ENCODE measurements around the gene CCDC106.

The CCDC106 gene

DNA sequence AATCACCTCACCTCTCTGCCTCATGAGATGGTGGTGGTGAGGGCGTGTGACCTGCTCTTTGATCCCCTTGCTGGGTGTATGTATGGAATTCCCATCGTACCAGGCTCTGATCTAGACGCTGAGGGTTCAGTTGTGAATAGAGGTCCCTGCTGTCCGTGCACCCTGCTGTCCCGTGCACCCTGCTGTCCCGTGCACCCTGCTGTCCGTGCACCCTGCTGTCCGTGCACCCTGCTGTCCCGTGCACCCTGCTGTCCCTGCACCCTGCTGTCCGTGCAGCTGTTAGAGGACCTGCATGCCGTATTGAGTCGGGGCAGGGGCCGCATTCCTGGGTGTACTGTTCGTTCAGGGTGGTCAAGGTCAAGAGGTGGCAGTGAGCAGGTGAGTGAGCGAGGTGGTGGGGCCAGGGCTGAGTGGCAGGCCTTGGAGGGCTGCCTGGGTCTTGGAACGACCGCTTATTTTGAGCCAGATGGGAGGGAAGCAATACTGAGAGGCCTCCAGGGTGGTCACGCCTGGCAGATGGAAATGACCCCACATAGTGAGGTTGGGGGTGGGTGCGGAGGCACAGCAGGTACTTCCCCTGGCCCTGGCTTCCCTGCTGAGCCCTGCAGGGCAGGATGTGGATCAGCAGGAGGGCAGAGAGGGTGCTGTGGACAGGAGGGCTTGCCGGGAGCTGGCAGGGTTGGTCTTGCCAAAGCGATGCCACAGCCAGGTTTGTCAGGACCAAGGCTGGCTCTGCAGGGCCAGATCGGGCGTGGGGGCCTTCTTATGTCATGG lies 22.5 kb downstream of the CCDC106 start:
- DNase-seq, result no peak

DNA sequence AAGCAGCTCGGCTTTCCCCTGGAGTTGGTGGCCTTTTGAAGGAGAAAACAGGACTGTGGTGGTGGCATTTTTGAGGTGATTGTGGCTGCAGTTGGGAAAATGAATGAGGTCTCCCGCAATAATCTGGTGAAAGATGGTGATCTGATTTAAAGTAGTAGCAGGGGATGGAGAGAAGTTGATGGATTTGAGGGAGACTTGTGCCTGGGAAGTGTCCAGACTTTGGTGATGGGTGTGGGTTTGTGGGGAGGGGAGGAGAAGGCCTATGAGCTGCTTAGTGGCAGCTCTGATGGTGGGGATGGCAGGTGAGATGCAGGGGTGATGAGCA lies 23.0 kb downstream of the CCDC106 start:
- no peak for DNase-seq

DNA sequence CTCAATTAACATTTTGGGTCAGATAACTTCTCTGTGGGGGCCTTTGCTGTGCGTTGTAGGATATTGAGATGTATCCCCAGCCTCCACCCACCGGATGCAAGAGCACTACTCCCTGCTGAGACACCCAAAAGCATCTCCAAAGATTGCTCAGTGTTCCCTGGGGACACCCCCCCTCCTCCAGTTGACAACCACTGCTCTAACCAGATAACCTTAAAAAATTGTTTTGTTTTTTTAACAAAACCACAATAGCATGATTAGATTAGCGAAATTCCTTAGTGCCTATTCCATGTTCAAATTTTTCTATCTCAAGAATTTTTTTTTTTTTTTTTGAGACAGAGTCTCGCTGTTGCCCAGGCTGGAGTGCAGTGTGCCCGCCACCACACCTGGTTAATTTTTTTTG lies 24.4 kb downstream of the CCDC106 start:
- DNase-seq, result no peak

DNA sequence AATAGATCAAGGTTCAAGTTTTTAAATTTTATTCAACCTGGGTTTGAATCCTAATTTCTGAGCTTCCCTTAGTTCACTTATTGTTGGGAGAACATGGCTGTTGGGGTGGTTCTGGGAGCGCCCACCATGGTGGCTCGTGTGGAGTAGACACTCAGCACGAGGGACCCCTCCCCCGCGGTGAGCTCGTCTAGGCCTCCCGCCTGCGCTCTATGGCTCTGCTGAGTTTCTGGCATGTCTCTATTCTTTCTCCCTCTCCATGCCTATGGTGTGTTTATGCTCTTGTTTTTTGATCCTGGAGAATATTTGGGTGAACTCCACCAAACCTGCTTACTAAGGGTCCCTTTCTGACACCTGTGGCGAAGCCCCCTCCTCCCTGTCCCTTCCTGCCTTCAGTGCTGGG lies 25.5 kb downstream of the CCDC106 start:
- DNase-seq, result no peak

DNA sequence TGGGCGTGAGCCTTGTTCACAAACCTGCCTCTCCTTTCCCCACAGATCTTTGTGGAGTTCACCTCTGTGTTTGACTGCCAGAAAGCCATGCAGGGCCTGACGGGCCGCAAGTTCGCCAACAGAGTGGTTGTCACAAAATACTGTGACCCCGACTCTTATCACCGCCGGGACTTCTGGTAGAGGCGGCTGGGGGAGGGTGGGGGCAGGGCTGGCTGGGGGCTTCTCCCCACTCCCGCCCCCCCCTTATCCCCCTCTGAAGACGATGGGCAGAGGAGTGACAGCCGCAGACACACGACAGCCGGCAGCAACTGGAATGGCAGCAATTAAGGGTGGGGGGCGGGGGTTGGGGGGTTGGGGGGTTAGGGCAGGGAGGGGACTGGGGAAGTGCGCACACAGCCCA lies 25.9 kb downstream of the CCDC106 start:
- DNase-seq, result no peak

DNA sequence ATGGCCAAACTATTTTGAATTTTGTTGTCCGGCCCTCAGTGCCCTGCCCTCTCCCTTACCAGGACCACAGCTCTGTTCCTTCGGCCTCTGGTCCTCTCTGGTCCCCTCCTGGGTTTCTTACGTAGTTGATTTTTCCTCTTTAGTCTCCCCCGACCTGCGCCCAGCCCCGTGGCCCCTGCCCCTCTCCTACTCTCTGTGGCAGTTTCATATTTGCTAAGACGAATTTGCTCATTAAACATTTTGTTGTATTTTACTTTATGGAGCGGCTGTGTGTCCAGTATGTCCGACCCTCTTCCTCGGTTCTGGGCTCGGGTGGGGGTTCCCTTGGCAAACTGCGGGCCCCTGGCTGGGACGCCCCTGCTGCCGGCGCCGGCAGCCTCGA lies 26.4 kb downstream of the CCDC106 start:
- DNase-seq, result no peak

DNA sequence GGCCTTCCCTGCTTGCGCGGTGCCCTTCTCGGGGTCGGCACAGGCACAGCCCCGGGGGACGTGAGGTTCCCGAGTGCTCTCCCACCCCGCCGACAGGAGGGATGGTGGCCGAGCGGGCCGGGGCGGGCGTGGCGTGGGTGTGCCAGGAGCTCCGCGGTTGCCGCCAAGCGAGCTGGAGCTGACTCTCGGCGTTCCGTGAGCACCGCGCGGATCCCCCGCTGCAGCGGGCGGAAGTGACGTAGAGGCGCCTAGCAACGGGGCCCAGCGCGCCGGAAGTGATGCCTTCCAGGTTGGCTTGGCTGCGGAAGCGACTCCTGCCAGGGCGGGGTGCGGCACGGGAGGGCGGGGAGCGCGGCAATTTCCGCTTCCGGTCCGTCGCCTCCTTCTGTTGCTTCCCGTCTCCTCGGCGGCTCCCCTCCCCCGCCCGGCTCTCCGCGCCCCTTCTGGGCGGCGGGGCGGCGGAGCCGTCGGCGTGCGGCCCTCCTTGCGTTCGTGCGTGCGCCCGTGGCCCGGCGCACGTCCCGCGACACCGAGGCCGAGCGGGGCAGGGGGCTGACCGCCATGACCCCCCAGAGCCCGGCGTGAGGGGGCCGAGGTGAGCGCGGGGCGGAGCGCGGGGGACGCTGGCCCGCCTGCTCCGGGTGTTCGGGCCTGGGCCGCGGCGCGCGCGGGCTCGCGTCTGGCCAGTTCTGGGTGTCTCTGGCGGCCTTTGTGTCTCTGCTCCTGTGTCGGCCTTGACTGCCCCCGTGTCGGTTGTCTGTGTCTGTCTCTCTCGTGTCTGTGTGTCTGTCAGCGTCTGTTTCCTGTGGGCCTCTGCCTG lies 27.0 kb downstream of the CCDC106 start, which contains the start of gene EPN1:
TSS of gene EPN1 (plus strand) at position 386 of the 820 bp plus-strand sequence. CDS start 3,402 bp downstream, outside the sequence.
- peak; percentile 98 for DNase-seq

DNA sequence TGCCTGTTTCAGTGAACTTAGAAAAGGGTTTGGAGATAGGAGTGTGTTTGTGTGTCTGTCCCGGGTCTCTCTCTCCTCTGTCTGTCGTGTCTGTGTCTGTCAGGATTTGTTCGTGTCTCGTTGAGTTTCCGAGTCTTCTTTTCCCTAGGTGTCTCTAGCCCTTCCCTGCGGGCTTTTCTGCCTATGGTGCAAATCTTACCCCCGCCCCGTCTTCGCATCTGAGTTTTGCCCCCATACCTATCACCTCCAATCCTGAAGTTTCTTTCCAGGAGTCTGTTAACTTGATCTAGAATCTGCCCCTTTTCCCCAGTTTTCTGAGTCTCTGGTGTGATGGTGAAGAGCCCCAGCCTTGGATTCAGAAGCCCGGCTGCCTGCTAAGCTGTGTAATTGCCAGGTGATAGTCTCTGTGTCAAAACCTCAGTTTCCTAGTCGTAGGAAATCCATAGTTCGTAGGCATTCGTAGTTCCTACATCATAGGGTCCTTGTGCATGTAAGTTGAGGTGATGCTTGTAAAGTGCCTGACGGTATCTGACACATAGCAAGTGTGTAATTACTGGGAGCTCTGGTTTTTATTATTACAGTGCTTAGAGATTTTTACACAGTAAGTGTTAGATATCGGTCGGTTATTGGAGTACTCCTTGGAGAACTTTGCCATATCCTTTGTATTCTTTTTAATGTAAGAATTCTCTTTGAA lies 27.8 kb downstream of the CCDC106 start:
- no peak for DNase-seq

DNA sequence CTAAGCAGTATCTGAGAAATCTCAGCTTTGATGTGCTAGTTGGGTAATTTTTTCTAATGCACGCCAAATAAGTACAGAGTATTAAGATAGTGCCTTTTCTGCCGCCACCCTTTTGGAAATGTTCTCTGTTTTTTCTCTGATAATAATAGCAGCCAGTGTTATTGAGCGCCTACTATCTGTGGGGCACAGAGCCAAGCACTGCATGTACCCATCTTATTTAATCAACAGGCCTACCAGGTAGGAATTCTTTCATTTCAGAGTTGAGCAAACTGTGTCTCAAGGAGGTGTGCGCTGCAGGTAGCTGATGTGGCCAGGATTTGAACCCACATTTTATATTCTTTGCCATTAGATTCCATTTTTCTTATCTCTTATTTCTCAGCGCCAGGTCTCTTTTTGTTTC lies 28.4 kb downstream of the CCDC106 start:
- DNase-seq, result no peak

DNA sequence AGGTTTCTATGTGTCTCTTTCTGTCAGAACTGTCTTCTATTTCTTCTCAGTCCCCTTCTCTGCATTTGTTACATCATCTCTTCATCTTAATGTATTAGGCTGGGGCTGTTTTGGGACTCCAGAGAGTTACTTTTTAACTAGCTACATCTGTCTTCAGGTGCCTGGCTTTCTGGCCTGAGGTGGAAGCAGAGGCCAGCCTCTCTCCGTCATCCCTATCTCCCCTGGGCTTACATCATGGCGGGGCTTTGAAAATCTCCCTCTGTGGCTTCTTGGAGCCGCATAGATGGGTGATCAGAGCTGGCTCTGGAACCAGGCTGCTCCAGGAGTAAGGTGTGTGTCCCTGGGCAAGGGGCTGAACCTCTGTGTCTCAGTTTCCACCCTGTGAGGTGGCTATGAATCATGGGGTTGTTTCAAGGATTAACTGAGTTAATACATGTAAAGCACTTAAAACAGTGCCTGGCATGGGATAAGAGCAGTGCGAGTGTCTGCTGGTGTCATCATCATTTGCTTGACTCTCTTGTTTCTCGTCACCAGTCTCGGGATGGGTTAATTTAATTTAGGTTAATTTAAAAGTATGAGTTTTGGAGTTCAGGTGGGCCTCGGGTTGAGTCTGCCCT lies 29.0 kb downstream of the CCDC106 start:
- DNase-seq, result peak; percentile 23

DNA sequence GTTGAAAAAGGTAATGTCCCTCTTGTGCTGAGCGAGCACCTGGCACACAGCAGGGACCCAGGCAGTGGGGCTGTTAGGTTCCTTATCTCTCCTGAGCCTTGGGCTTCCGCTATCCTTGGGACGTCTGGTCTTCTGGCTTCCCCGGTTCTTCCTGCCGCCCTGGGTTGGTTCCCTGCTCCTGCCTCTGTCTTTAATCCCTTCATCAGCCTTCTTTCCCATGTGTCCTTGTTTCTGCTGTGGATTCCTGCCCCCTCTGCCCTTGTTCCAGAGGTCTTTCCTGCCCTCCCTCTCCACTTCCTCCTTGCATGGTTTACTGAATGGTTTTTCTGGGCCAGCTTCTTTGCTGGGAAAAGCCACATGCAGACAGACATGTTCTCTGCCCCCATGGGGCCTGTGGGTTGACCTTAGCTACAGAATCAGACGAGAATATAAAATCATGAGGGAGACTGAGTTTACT lies 29.6 kb downstream of the CCDC106 start:
- DNase-seq, result no peak

DNA sequence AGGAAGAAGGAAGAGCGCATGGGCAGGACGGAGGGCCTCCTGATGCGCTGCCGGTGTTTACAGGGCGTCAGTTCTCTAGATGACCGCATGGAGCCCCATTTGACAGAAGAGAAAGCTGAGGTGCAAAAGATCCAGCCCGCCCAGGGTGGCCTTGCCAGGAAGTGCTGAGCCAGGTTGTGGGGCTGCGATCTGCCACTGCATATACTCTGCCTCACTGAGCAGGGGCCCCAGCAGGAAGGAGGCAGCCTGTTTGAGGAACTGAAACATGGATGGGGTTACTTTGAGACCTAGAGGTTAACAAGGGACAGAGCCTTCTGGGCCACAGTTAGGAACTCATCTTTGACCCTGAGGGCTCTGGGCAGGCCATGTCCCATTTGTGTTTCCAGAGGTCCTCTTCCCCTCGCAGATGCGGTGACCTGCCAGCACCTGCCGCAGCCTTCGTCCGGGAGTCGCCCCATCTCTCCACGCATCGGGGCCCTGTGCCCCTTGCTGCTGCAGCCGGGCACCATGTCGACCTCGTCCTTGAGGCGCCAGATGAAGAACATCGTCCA lies 30.2 kb downstream of the CCDC106 start:
- DNase-seq, result no peak

DNA sequence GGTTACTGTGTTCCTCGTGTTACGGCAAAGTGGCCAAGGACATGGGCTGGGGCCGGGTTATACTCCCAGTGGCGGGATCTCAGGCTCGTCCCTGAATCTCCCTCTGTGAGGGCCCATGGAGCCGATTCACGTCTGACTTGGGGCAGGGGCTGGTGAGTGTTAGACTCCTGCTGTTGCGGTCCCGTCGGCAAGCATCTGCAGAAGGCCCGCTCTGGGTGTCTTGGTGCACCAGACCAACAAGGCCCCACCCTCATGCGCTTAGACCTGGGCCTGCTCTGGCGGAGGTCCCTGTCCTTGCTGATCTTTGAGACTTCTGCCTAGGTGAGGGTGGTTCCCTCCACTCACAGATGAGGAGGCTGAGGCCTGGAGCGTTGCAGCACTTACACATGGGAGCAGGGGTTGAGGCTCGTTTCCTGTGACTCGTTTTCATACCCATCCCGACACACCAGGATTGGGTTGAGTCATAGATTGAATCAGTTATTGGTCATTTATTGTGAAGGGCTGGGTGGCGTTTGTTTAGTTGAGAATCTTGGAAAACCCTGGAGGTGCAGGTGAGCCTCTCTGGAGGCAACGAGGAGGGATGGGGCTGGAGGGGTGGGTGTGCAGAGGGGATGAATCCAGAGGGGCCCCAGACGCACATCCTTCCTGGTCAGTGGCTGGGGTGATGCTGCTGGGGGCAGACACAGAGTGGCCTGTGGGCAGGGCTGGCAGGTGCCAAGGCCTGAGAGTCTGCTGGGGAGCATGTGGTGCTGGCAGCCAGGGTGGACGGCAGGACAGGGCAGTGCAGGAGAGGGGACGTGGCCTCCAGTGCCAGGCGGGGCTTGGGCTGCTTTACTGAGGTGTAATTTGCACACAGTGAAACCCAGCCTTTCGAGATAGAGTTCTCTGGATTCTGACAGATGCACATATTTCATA lies 31.6 kb downstream of the CCDC106 start:
- DNase-seq, result peak; percentile 42

DNA sequence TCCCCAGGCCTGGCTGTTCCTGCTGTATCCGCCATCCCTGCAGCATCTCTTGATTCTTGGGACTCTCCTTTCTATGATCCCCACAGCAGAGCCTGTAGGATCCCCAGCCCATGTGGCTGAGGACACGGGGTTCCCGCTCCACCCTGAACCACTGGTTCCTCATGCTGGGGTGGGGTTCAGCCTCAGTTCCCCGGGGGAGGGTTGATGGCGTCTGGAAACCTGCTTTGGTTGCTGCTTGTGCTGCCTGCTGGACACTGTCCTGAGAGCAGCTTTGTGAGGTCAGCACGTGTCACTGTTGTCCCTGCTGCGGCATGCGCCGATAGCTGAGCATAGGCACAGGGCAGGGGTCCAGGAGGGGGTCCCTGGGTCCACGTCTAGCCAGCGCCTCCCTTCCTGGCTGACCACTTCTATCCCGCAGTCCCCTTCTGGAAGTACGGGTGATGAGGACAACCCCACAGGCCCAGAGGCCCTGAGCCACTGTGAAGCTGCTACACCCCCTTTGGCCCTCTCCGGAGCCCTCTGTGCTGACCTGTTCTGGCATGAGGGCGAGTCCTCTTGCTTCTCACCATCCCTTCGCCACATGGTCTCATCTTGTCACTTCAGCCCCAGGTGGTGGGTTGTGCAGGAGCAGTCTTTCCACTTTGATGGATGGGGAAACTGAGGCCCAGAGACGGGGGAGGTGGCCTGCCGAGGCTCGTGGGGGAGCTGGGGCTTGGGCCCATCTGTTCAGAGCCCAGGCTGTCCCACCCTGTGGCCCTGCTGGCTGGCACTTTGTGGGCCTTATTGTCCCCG lies 32.5 kb downstream of the CCDC106 start:
- no peak for DNase-seq

DNA sequence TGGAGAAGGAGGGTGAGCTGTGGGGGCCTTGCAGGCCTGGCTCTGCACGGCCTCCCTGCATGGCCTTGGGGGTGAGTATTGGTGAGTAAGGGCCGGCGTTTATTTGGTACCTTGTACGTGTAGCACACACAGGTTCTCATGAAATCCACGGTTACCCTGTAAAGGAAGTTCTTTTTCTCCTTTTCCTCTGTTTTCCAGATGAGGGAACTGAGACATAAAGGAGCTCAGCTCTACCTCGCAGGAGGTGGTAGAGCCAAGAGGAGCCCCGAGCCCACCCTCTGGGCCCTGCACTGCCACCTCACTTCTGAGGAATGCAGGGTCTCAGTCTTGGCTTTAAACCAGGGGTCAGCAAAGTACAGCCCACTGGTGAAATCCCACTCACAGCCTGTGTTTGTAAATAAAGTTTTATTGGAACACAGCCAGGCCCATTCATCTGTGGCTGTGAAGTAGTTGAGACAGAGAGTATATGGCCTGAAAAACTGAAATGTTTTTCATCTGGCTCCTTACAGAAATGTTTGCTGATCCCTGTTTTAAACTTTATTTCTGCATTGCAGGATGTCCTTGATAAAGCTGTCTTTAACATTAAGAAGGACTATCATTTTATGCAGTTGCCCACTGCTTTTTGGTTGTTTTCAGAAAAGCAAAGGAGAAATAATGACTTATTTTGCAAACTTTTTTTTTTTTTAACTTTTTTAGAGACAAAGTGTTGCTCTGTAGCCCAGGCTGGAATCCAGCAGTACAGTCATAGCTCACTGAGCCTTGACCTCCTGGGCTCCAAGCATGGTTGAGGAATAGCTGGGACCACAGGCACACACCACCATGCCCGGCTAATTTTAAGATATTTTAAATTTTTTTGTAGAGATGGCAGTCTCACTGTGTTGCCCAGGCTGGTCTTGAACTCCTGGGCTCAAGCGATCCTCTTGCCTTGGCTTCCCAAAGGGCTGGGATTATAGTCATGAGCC lies 33.4 kb downstream of the CCDC106 start:
- DNase-seq, result no peak

DNA sequence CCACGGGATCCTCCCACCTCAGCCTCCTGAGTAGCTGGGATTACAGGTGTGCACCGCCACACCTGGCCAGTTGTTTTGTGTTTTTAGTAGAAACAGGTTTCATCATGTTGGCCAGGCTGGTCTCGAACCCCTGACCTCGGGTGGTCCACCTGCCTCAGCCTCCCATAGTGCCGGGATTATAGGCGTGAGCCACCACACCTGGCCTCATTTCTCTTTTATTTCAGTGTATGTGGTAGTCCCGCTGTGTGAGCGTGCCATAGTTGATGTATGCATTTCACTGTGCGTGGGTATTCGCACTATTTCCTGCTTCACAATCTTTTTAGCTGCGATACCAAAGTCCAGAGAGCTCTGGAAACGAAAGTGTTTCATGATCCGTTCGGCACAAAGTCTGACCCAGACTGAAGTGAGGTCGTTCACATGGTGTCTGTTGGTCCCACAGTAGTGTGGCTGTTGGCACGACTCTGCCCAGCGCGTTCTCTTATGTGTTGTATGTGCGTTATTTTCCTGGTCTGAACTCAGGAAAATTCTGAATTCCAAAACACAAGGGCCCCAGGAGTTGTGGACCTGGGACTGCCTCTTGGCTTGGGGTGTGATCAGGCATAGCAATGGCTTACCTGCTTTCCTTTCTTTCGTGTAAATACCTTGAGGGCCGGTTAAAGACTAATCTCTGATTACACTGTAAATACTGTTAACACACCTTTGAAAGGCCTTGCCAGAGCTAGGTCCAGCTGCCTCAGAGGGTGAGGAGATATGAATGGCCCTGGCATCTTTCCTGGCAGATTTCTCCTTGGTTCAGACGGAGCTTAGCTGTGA lies 35.6 kb downstream of the CCDC106 start:
- no peak for DNase-seq

DNA sequence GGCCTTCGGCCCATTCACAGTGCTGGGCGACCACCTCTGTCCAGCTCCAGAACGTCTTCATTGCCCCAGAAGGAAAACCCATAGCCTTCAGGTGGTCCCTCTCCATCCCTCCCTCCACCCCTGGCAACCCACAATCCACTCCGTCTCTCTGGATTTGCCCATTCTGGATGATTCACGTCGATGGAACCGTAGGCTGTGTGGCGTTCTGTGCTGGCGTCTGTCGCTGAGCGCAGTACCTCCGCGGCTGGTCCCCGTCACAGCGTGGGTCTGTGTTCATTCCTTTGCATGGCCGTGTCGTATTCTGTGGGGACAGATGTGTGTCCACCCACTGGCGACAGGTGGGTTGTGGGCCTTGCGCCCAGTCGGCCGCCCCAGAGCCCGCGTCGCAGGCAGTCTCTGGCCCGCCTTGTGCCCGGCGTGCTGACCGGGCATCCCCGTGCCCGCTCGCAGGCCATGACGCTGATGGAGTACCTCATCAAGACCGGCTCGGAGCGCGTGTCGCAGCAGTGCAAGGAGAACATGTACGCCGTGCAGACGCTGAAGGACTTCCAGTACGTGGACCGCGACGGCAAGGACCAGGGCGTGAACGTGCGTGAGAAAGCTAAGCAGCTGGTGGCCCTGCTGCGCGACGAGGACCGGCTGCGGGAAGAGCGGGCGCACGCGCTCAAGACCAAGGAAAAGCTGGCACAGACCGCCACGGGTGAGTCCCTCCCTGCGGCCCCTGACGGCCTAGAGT lies 37.1 kb downstream of the CCDC106 start:
- DNase-seq, result no peak

DNA sequence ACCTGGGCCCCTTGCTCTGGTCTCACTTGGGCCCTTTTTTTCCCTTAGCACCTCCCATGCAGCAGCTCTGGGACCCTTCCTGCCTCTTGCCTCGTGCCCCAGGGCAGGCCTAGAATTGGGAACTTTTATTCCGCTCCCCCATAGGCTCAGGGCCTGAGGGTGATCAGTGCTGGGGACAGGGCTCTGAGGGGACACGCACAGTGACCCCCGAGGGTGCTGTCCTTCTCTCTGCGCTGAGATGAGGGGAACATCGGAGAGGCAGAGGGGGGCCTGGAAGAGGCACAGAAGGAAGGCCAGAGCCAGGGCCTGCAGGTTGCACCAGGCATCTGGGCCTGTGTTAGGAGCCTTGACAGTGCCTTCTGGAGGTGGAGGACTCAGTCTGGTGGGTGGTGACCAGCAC lies 37.8 kb downstream of the CCDC106 start:
- no peak for DNase-seq
